Embryonic facial prominence (tissue), 1 donor: ENCODE measurements around the gene GSN.

Experiments used
- DNase-seq: peaks from one replicate; pipeline ENCODE4 v3.0.0-alpha.2; 2016; ENCODE audit errors: extremely low spot score

Gene GSN

DNA sequence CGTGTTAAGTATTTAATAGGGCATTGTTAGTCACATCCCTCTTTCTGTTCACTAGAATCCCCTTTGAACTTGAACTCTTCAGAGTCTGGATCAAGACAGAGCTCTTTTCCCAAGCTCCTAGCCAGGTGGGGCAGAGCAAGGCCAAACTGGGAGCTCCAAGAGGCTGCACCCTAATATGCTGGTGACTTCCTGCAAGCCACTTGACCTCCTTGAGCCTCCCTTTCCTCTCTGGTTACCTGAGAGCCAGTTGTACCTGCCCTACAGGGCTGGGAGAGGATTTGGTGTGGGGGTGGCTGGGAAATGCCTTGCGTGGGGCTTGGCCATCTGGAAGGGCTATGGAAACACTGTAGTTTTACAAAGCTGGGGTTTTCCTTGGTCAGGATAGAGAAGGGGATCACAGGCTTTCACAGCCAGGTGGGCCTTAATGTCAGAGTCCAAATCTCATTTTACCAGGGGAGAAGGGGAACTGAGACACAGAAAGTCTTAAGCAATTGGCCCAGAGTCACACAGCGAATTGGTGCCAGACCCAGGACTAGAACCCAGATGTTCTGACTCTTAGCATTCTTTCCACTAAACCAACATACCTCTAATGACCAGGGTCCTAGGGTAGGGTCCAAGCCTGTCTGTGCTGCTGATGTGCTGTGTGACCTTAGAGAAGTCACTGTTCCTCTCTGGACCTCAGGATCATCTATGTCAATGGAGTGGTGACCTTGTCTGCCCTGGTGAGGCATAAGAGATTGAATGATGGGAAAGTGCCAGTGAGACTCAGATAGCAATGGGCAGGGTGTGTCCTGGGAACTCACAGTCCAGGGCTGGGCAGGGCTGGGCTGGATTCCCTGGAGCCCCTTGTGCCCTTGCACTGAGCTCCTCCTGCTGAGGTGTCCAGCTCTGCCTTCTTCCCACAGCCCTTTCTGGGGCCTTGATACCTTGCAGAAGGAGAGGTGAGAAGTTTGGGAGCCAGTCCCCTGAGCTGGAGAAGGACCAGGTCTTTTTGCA lies 35.8 kb downstream of the GSN start:
- DNase-seq: no peak

GRCh38 chr9:121304707-121305106 lies 36.7 kb downstream of the GSN start:
- no peak for DNase-seq

- no peak for DNase-seq
Measured at GRCh38 chr9:121305269-121305994, 37.5 kb downstream of the GSN start.

DNA sequence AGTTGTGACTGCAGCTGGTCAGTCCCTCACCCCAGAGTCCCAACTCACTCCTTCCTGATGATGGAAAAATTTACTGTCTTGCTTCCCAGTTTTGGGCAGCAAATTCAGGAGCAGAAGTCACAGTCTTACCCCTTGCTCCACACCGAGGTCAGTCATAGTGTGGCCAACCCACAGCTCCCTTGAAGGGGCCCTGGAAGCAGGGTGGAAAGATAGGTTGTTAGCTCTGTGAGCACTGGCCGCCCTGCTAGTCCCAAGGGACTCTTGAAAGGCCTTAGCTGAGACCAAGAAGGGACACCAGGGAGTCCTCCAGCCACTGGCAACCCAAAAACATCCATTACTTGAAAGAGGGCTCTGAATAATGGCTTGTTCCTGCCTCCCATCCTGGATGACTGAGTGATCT lies 40.0 kb downstream of the GSN start:
- DNase-seq: no peak

DNA sequence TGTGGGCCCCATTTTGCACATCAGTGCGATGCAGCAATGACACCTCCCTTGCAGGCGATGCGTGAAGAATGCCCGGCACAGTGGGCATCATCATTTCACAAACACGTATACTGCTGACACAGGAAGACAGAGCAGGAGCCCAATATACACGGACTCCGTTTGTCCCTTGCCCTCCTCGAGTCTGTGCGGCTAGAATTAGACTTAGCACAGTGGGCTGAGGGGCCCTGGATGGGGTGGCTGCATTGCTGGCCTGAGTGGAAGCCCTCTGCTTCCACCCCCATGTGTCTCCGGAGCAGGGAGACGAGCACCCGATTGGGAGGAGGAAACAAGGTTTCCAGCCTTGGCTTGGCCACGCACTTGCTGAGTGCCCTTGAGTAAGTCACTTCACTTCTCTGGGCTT lies 40.8 kb downstream of the GSN start:
- no peak for DNase-seq

- DNase-seq: no peak
Measured at GRCh38 chr9:121309171-121309570, 41.2 kb downstream of the GSN start.

GRCh38 chr9:121309833-121310425 lies 42.0 kb downstream of the GSN start:
- DNase-seq: no peak

DNA sequence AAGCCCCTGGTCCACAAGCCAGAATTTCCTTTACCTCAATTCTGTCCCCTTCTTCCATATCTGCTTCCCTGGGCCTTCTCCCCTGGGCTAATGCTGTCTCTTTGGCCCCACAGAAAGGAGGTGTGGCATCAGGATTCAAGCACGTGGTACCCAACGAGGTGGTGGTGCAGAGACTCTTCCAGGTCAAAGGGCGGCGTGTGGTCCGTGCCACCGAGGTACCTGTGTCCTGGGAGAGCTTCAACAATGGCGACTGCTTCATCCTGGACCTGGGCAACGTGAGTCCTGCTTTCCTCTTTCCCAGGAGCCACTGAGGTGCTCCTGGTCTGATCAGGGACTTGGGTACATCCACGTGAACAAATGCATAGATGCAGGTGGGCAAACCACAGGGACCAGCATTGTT lies 42.6 kb downstream of the GSN start:
- DNase-seq: no peak

- DNase-seq: no peak
Measured at GRCh38 chr9:121312169-121312568, 44.2 kb downstream of the GSN start.

- DNase-seq: no peak
Measured at GRCh38 chr9:121313458-121314152, 45.6 kb downstream of the GSN start.

DNA sequence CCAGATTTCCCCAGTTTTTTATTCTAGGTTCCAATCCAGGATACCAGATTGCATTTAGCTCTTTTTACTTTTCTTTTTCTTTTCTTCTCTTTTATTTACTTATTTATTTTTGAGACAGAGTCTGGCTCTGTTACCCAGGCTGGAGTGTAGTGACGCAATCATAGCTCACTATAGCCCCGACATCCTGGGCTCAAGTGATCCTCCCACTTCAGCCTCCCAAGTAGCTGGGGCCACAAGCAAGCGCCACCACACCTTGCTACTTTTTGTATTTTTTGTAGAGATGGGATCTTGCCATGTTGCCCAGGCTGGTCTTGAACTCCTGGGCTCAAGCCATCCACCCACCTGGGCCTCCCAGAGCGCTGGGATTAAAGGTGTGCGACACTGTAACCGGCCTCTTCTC lies 48.4 kb downstream of the GSN start:
- no peak for DNase-seq

- no peak for DNase-seq
Measured at GRCh38 chr9:121316852-121317373, 49.0 kb downstream of the GSN start.

DNA sequence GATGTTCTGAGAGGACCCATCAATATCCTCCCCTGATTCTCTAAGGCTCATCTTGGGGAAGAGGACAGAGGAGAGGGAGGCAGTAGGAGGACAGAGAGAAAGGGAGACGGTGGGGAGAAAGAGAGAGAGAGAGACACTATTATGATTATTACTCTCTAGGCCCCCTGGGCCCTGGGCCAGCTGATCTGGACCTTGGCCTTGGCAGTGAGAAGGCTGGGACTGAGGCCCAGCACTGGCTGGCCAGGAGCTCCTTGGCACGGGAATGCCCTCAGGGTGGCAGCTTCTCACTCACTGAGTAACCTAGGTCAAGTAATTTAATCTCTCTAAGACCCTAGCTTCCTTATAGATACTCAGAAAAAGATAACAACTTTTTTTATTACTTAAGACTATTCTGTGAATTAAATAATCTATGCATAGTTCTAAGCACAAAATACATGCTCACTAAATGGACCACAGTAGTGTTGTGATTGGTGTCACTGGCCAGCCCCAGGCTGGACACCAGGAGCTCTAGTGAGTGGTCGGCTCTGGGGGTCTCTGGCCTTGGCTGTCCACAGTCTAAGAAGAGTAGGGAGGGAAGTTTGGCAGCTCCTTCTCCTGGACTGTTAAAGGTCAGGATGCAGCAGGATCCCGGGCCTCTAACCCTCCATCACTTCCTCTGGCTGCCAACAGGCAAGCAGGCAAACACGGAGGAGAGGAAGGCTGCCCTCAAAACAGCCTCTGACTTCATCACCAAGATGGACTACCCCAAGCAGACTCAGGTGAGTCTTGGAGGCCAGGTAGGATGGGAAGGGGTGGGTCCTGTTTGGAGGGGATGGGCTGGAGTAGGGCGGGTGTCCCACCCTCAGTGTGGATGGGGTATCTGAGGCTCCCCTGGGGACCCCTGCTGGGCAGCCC lies 50.0 kb downstream of the GSN start:
- DNase-seq: no peak

DNA sequence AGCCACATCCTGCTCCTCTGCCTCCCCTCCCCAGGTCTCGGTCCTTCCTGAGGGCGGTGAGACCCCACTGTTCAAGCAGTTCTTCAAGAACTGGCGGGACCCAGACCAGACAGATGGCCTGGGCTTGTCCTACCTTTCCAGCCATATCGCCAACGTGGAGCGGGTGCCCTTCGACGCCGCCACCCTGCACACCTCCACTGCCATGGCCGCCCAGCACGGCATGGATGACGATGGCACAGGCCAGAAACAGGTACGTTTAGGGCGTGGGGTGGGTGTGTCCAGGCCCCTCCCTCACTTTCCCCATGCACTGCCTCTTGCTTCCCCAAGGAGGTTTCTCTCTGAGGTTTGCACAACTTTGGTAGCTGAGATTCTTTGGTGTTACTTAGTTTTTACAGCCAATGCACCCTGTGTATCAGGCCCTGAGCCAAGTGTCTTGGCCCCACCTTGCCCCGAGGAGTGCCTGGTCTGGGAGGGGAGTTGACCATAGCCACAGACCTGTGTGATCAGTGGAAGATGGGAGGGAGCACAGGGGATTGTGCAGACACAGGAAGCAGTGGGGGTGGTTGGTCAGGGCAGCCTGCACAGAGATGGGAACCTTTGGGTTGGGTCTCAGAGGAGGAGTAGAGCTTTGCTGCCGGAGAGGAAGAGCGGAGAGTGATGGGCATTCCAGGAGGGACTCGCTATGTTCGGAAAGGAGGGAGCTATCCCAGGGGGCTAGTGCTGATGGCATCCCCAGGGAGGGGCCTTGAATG lies 50.8 kb downstream of the GSN start:
- no peak for DNase-seq

DNA sequence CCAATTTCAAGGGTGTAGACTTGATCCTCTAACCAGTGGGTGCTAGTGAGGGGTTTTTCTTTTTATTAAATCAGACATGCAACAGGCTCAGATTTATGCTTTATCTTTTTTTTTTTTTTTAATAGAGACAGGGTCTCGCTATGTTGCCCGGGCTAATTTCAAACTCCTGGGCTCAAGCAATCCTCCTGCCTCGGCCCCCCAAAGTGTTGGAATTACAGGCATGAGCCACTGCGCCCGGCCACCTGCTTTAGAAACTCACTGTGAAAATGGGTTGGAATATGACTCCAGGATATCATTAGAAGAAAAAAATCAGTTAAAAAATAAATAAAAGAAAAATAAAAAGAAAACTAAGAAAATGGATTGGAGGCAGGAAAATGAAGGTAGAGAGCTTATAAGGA lies 51.4 kb downstream of the GSN start:
- DNase-seq: no peak

DNA sequence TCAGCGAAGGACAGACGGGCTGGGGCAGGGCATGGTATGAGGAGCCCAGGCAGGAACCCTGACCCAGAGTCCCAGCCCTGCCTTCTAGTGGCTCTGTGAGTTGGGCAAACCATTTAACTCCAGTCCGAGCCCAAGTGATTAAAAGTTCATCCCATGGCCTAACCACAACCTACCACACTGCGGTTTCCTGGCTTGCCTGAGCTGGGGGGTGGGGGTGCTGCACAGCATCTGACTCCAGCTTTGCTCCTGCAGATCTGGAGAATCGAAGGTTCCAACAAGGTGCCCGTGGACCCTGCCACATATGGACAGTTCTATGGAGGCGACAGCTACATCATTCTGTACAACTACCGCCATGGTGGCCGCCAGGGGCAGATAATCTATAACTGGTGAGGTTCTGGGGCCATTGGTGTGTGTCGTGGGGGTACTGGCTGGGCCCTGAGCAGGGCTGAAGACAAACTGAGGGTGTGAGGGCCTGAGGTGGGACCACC lies 53.1 kb downstream of the GSN start:
- no peak for DNase-seq

- no peak for DNase-seq
Measured at GRCh38 chr9:121322037-121322736, 54.2 kb downstream of the GSN start.

DNA sequence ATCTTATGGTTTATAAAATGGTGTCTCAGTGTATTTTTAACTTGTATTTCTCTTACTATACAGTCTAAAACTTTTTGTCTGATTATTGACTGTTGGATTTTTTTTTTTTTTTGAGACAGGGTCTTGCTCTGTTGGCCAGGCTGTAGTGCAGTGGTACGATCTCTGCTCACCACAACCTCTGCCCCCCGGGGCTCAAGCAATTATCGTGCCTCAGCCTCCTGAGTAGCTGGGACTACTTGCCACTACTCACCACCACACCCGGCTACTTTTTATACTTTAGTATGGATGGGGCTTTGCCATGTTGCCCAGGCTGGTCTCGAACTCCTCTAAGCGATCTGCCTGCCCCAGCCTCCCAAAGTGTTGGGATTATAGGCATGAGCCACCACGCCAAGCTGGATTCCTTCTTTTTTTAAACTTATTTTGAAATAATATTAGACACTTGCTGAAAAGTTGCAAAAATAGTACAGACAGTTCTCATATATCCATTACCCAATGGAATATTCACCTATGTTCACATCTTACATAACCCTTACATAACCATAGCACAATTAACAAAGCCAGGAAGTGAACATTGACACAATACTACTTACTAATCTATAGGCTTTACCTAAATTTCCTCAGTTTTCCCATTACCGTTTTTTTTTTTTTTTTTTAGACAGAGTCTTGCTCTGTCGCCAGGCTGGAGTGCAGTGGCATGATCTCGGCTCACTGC lies 54.9 kb downstream of the GSN start:
- DNase-seq: no peak
